HG03280 (cell line): Measurements from ENCODE around the gene UBXN10.
"Not testable (repeated sequence)": the region's sequence is repeated elsewhere in the genome, so short reads cannot be mapped to it uniquely, and the experiment has no call there.

Experiments
- ATAC-seq: cut with Tn5 transposase; IDR thresholded peaks from one replicate; pipeline ENCODE4 v1.9.1; 2021; ENCODE audit warnings: mild to moderate bottlenecking, moderate library complexity; ENCODE audit not compliant: unreplicated experiment

UBXN10 gene

DNA sequence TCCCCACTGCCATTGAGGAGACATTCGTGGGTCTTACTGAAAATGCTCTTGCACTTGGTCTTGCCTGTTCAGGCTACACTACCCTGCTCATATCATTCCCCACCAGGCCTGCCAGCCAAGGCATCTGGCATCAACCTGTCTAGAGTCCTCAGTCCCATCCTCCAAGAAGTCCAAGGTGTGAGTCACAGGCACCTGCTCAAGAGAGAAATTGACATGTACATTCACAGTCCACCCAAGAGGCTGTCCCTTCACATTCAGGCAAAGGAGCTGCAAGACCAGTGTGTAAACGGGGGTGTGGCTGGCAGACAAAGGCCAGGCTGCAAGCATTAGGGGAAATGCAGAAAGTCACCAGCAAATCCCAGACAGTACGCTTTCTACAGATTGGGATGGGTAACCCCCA, 13.5 kb downstream of the UBXN10 start:
- no peak for ATAC-seq

DNA sequence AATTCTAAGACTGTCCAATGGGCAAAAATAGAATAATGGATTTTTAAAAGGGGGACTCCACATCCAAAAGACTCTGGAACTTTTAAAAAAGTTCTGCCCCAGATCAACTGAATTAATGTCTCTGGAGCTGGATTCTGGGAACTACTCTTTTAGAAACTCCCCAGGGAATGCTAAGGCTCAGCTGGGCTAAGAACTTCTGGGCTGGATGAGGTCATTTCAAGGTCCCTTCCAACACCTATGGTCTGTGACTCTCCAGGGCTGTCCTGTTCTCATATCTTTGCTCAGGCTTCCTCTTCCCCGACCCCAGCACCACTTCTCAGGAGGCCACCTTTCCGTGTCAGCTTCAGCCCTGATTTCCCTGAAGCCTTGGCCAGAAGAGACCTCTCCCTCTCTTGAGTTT, 13.9 kb downstream of the UBXN10 start:
- ATAC-seq = no peak

DNA sequence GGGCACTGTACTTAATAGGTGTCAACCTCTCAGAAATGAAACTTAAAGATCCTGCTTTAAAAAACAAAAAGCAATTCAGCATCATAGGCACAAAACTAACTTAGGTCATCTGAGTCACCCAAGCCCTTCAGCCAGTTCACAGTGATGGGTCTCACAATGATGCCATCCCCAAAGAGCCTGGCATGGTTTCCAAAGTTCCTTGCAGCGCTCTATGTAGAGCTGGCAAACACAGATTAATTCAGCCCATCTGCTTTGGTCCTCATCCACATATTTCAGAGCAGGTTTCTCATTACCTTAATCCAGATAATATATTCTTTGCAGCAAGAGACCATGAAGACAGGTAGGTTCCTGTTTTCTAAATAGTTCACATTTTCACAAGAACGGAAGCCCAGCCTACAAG, 15.1 kb downstream of the UBXN10 start:
- ATAC-seq = no peak

DNA sequence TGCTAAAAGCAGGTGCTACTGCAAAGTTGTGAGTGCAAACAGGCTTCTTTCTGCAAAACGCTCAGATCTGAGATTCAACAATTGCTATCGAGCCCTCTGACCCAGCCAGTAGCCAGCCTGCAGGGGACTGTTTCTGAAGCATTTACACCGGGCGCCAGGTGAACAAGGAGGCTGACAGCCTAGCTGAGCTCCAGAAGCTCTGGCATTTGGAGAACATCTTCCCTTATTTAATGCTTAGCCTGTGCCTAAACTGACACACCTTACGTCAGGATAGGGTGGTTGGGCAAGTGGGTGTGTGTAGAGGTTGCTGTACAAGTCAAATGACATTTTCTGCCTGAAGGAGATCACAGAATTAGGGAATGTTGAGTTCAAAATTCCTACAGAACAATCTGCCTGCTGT, 16.3 kb downstream of the UBXN10 start:
- no peak for ATAC-seq

DNA sequence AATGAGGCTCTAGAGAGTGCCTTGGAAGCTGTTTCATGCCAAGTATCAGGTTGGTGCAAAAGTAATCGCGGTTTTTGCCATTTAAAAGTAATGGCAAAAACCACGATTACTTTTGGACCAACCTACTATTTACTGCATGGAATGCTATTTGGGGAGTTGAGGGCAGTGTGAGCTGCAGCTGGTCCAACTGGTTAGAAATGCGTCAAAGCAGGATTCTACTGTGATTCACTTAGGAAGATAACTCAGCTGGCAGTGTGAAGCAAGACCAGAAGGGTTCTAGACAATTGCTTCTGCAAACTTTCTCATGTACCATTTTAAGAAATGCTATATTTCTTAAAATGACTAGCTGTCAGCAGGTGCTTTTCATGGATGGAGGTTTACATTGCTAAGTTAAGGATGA, 21.6 kb downstream of the UBXN10 start:
- no peak for ATAC-seq

DNA sequence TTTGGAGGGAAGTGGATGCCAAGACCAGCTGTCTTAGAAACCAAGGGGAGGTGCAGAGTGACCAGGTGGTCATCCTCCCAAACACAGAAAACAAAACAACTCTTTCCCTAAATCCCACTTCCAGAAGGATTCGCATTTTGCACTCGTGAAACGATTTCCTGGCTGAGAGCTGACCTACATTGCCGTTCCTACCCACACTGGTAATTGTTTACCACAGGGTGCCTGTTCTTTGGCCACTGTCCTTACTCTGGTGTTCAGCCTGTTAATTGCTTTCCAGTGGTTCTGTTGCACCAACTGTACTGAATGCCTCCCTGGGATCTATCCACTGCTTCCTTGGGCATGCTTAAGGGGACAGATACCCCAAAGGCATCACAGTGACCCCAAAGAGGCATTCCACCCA, 23.6 kb downstream of the UBXN10 start:
- no peak for ATAC-seq

DNA sequence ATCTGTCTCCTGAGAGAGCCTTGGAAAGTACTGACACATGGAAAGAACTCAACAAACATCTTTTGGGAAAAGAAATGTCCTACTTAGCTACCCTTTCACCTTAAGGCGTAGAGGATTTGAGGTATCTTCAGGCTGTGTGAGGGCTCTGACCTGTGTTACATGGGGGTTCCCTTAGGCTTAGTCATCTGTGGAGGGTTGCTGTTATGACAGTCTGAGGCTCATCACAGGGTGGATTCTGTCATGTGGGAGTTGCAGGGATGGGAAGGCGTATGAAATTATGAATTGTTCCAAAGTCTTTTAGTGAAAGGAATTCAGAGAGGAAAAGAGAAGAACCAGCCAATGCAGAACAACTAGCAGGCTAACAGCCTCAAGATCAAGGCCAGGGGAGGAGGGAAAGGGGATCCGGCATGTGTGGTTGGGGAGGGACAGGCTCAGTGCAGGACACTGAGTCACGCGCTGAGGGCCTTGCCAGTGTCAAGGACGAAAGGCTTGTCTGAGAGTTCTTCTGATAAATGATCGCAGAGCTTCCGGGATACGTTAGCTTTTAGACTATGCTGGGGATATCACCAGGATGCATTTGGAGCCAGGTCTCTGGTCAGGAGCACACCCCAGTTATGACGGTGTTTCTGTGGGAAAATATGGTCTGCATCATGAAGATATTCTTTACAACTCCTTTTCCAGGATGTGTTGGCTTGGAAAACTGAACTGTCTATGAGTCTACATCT, 25.0 kb downstream of the UBXN10 start:
- ATAC-seq = no peak

DNA sequence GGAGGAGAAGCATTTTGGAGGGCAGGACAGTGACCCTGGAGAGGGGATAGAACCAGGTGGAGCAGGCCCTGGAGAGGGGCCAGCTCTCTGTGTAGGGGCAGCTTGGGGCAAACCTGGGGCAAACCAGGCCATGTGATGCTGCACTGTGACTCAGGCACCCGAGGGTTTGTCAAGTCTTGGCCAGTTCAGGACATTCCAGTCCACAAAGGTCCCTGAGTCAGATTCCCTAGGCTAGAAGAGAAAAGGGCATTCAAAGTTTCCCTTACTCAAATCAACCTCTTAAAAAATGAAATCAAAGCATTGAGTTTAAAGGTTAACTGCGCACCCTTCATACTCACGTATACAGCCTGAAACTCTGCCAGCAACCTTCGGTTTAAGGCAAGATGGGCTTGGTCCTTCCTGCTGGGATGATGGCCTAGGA, 25.6 kb downstream of the UBXN10 start:
- ATAC-seq = no peak

DNA sequence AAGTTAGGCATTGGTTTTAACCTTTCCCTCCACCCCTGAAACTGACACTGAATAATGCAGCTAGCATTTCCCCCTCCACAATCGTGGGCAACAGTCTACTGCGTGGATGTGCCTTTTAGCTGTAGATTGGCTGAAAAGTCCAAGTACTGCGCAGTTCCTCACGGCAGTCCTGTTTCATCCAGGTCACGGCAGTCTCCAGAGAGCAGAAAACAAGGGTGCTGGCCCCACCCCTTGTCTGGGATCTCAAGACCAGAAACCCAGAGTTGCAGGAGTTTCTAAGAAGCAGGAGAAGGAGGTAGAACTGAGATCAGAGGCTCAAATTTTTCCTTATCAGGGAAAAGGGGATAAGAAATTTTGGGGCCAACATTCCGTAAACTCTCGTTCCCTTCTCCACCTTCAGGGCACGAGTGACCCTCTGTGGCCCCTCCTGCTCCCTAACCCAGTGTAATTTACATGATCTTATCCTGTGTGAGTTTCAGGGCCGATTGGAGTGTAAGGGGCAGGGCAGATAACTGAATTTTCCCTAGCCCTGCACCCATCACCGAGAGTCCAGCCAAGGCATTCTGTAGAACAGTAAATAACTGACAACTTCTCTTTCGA, 26.3 kb downstream of the UBXN10 start:
- no peak for ATAC-seq

DNA sequence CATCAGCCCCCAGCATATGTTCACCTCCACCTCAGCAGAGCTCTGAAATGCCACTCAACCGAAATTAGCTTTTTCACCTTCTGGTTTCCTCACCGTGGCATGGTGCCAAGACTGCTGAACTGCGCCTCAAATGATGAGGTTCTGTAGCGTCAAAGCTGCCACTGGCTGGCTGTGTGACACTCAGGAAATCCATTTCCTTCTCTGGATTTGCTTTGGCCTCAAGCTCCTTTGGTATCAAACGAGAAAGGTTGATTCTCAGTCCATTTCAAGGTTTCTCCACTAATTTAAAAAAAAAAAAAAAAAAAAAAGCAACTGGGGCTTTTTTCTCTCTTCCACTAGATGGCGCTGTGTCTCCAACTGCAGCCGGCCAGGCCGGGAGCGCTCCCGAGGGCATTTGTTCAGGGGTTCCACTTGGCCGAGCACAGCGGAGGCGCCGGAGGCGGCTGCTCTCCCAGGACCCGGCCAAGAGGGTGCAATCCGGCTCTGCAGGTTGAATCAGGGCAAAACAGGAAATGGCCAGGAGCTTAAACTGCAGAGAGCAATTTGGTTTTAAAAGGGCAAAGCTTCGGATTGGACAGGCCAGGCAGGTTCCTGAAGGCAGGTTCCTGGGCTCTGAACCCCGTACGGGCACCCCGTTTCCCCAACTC, 26.9 kb downstream of the UBXN10 start:
- no peak for ATAC-seq

DNA sequence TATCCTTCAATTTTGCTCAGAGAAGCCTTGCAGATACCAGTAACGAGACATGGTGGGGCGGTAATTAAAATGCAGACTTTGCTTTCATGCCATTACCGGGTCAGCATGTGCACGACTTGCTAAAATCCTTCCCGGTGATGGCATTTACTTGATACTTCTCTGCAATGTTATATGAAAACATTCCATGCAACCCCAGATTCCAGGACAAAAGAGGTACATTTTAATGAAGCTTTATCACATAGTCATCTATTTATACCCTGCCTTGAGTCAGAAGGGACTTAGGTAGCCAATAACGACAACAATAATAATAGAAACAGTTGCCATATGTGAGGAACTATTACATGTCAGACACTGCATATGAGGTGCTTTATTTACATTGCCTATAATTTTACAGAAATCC, 29.8 kb downstream of the UBXN10 start:
- ATAC-seq = no peak

DNA sequence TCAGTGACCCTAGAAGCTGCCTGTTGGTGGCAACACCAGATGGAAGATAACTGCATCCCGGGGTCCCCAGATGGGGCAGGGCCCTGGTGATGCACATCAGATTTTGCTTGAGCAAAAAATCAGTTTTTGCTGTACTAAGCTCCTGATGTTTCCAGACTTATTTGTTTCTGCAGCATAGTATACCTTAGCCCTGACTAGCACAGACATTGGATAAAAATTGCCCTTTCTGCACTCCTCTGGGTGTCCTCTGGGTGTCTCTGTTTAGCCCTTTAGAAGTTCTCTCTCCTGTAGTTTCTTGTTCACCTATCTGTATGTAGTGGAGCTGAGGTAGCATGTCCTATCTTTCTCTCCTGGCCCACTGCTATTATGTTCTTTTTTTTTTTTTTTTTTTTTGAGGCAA, 30.7 kb downstream of the UBXN10 start:
- peak; percentile 57 for ATAC-seq

DNA sequence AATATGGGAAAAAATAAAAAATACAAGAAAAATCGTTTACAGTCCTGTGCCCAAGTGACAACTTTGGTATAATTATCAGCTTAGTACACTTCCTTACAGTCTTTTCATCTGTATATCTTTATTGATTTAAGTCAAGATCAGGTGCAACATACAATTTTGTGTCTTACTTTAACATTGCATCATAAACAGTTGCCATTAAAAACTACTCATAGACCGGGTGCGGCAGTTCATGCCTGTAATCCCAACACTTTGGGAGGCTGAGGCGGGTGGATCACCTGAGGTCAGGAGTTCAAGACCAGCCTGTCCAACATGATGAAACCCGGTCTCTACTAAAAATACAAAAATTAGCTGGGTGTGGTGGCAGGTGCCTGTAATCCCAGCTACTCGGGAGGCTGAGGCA, 33.2 kb downstream of the UBXN10 start:
- not testable (repeated sequence) for ATAC-seq

DNA sequence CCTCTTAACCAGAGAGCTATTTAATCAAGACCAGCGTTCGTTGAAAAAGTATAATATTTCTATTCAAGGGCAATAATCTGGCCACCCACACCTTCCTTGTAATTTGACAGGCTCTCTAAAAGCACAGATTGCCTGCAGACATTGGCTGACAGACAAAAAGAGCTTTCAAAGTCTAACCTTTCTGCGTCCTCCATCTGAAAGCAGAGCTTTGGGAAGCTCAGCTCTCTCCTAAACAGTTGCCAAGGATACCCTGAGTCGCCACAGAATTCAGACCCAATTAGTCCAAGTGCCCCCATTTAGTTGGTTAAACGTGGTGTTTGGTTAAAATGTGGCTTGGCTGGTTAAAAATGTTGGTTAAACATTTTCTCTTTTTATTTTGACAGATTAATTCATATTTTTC, 34.1 kb downstream of the UBXN10 start:
- ATAC-seq = no peak

DNA sequence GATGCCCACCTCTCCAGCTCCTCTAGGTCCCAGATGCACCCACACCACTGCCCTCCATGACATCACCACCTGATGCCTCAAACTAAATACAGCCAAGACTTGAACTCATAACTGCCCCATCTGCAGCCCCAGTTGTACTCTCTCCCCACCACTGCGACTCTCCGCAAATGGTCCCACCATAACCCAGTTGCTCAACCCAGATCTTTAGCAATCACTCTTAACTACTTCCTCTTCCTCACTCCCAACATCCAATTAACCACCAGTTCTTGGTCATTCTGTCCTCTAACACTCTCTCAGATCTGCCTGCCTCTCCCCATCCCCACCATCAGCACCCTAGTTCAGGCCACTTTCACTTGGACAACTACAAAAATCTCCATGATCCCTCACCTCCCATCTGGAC, 37.2 kb downstream of the UBXN10 start:
- ATAC-seq = no peak

DNA sequence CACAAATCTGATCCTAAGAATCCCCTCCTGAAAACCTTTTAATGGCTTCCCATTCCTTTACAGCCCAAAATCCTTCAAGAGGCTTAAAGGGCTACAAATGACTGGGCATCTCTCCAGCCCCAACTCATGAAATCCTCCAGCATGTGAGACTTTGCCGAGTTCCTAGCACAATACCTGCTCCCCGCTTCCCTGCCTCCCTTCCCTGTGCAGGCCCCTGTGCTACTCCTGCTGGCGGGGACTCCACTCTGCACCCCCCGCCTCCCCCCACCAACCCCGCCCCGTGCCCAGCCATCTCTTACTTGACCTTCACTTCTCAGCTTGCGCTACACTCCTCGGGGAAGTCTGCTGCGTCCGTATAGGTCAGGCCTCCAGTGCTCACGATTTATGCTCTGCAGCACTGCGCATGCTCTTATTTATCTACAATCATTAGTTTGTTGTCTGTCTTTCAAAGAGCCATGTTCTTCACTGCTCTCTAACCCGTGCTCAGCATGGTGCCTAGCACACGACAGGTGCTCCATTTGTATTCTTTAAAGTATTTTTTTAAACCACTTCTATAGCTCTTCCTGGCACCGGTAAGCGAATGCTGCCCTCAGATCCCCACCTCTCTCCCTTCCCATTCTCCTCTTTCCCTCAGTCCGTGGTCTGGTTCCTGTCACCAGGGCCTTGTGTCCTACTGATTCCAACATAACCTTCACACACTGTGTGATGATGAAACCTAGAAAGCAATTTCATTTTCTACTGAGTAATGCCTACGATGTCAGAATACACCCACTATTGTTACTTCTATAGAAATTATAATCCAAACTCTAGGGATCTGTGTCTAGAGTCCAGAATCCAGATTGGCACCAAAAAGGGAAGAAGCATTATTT, 37.9 kb downstream of the UBXN10 start:
- no peak for ATAC-seq

DNA sequence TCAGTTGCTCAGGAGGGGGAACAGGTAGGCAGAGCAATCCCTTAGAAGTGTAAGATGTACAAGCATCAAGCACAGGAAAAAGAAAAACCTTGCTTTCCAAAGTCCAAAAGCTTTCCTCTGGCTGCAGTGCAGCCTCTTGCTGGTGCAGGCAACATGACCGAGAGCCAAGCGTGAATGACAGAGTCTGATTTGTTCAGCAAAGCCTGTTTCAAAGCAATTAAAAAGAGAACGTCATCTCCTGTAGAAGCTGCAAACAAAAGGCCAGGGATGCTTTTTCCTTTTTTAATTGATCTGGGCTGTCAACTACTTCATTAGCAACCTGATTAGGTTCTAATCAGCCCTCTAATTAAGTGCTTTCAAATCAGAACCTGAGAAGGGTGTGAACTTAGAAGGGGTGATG, 38.6 kb downstream of the UBXN10 start:
- ATAC-seq = no peak

DNA sequence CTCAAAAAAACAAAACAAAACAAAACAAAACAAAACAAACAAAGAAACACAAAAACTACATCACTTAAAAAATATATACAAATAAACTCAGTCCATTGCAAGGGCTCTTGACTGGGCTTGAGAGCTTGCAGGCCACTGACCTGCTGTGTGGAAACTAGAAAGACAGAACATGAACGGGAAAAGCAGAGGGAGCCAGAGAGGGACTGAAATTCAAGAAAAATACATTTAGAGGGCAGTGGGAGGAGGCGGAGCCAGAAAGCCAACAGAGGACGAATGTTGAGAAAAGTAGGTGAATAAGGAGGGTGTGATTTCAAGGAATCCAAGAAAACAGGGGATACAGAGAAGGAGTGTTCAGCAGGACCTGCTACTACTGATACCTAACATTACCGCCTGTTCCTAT, 41.8 kb downstream of the UBXN10 start:
- no peak for ATAC-seq

DNA sequence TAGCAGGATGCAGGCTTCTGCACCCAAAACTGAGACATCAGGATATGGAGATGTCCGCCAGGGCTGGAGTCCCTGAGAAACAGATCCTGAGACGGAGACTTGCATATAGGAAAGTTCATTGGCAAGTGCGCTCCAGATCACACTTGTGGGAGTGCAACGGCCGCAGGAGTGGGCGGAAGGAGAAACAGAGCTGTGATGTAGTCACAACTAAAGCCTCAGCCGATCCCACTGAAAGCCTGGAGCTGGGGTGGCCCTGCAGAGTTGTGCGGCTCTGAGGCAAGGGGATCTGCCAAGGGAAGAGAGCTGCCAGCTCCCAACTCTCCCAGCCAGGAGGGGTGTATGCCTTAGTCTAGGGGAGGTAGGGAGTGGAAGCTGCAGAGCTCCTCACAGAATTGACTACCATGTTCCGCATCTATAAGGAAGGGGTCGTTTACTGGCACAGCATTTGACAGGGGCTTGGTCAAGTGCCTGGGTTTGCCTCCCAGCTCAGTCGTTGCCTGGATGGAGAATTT, 42.5 kb downstream of the UBXN10 start:
- ATAC-seq = no peak

DNA sequence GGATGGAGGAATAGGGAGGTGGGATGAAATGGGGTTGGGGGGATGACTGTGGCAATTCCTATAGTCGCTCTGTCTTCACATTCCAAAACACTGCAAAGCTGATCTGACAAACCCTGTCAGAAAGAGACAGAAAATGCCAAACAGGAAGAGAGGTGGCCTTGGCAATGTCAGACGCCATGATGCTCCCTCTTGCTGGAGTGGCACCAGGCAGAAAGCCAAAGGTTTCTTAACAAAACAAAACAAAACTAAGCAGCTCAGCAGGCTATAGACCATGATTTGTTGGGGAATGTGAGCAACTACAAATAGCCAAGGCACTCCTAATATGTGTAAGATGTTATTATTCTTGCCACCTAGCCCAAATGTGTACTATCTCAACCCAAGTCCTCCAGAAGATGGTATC, 43.3 kb downstream of the UBXN10 start:
- ATAC-seq = no peak

DNA sequence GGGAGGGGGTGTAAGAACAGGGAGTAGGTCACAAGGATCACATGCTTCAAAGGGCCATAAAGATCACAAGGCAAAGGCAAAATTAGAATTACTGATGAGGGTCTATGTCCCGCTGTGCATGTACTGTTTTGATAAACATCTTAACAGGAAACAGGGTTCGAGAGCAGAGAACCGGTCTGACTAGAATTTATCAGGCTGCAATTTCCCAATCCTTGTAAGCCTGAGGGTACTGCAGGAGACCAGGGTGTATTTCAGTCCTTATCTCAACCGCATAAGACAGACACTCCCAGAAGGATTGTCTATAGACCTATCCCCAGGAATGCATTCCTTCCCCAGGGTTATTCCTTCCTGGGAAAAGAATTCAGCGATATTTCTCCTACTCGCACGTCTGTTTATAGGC, 46.7 kb downstream of the UBXN10 start:
- ATAC-seq = not testable (repeated sequence)
